ENCODE data around the gene RNF181.
A peak's percentile ranks its signal among the peaks of the same experiment; 100 is the strongest.
"Not testable (repeated sequence)": the region's sequence is repeated elsewhere in the genome, so short reads cannot be mapped to it uniquely, and the experiment has no call there.

The RNF181 gene, protein sequence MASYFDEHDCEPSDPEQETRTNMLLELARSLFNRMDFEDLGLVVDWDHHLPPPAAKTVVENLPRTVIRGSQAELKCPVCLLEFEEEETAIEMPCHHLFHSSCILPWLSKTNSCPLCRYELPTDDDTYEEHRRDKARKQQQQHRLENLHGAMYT

DNA sequence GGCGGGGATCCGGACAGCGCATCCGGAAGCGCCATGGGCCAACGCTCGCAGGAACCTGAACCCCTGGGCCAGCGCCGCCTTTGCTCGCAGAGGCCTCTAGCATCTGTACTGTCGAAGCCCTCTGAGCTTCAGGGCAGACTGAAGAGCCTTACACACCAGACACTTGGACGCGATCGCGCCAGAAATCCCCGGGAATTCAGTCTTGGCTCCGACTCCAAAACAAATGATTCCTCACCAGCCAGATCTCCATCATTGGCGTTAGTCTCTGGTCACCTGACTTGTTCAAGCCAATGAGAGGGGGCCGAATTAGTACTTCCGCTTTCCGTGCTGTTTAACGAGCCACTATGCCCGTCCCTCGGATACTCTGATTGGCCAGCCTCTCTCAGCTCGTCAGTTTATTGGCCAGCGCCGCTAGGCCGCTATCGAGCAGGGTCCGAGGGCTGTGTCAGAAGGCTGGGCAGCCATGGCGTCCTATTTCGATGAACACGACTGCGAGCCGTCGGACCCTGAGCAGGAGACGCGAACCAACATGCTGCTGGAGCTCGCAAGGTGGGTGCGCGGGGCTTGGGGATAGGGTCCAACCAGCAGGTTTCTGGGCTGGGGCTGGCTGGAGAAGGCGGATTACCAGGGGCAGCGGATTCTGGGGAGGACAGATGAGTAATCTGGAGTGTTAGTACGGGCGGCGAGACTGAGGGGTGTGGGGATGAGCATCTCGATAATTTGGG is at the start of gene RNF181:
Gene RNF181 (plus strand): TSS at position 445 of the 725 bp plus-strand sequence. CDS start 19 bp downstream, at position 464.
- intact Hi-C loops (cut with DNase I) = loop anchor here (2.0 kb wide), 1 partner anchor 35 kb away; the partner anchor contains the start of gene GGCX
- peak; percentile 95 to 100 (median 99) for DNase-seq

DNA sequence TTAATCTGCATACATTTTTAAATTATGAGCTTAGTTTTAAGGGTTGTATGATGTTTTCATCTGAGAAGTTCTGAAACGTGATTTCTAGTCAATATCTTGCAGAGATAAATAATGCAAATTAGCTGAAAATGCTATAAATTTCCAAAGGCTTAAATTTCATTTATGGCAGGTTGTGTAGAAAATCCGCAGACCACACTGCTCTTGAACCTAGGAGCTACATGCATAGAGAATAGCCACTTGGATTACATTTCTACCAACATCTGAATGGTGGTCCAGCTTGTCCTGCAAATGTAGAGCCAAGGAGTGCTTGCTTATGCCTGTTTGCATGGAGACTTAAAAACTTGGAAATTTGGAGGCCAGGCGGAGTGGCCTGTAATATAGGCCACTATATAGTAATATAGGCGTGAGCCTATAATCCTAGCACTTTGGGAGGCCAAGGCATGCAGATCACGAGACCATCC is 49.7 kb upstream of the RNF181 start:
- intact Hi-C loops (cut with DNase I) = no loop called here
- DNase-seq = no peak

DNA sequence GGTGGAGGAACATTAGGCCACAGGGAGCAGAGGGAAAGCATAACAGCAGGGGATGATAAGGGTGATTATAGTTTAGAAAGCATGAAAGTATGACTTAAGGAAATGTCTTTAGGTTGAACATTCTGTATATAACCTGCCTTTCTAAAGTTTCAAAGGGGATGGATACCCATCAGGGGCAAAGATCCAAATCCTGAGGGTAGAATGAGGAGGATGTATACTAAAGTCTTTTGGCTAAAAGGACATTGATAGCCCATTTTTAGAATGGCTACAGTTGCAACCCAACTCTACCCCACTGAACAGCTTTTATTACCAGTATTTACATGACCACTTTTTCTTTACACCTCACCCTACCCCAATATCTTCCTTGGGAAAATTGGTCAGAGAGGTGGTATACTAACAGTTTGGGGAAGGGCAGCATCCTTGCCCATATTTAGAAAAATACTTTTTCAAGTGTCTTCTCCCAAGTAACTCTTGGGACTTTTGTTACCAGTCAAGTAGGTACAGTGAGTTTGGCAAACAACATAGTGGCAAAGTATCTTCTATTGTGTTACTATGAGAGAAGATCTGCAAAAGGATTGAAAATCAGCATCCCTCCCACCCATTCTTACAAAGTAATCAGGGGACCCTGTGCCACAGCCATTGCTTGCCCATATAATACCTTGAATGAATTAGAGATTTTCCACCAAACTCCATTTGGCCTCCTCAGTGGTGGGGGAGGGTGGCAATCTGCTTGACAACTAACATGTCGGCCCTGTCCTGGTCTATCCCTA is 48.3 kb upstream of the RNF181 start:
- intact Hi-C loops (cut with DNase I) = no loop called here
- no peak for DNase-seq

DNA sequence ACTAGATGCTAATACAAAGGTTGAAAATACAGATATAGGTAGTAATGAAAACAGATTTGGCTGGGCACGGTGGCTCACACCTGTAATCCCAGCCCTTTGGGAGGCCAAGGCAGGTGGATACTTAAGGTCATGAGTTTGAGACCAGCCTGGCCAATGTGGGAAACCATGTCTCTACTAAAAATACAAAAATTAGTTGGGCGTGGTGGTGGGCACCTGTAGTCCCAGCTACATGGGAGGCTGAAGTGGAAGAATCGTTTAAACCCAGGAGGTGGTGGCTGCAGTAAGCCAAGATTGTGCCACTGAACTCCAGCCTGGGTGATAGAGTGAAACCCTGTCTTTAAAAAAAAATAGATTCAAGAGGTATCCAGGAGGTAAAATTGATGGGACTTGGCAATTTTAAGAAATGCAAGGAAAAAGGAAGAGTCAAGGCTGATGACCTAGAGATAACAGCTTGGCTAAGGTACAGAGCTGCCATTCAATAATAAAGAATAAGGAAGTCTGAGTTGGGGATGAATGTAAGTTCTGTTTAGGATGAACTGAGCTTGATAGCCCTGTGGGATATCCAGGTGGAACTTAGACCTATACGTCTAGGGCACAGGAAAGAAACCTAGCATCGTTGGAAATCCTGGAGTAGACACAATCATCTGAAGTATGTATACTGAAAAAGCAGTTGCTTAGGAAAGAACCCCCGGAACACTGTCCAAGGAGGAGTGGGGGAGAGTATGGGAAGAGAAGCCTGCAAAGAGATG is 47.5 kb upstream of the RNF181 start:
- no peak for DNase-seq
- intact Hi-C loops (cut with DNase I) = no loop called here

DNA sequence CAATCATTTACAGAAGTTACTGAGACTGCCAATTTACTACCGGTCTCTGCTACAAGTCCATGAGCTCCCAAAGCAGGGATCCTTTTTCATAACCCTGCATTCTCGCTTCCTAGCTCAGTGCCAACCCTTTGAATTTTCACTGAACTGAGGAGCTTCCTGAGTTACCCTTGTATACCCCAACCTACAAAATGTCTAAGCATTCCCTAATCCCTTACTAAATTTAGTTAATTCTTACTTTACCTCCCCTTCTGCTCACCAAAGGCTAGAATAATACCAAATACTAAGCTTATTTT is 47.0 kb upstream of the RNF181 start:
- intact Hi-C loops (cut with DNase I) = no loop called here
- no peak for DNase-seq

DNA sequence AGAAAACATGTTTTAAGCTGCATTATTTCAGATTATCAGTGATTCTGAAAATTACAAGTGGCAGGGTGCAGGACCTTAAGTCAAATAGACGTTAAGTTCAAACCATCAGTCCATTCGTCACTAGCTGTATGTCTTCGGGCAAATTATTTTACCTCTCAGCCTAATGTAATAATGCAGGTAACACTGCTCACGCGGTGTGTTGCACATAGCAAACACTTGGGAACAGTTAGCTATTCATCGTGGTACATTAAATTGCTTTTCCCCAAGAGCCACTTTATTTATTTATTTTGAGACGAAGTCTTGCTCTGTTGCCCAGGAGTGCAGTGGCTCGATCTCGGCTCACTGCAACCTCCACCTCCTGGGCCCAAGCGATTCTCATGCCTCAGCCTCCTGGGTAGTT is 46.5 kb upstream of the RNF181 start:
- intact Hi-C loops (cut with DNase I) = no loop called here
- DNase-seq = no peak

DNA sequence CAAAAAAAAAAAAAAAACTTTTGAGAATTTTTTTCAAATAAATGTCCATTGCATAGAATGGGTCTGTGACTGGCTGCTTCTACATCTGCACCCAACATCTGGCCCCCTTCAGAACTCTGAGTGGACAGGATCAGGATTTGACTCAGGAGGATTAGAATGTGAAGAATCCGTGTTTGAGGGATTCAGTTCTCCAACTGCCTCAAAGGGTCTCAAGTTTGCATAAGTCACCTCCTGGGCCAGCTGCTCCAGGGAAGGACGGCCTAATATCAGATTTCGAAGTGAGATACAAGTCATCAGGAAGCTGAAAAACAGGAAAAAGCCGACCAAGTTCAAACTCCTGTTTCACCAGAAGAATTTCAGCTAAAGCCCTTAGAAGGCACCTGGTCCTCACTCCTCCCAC is 45.7 kb upstream of the RNF181 start:
- DNase-seq = no peak
- intact Hi-C loops (cut with DNase I) = no loop called here

DNA sequence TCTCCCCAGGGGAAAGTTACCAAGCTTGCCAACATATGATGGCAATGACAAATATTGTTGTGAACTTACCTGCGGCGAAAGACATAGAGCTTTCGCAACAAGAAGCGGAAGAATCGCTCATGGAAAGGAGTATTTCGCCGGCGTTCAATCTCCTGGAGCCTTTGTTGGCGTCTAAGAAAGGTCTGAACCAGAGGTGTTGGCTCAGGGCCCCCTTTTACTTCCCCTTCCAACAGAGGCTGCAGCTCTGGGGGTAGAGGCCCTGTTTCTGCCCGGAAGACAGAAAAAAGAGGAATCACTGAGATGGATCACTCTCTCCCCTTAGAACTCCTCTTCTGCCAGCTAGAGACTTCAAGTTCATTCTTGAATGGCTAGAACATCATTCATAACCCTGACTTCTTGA is 45.1 kb upstream of the RNF181 start:
- intact Hi-C loops (cut with DNase I) = no loop called here
- DNase-seq = no peak

DNA sequence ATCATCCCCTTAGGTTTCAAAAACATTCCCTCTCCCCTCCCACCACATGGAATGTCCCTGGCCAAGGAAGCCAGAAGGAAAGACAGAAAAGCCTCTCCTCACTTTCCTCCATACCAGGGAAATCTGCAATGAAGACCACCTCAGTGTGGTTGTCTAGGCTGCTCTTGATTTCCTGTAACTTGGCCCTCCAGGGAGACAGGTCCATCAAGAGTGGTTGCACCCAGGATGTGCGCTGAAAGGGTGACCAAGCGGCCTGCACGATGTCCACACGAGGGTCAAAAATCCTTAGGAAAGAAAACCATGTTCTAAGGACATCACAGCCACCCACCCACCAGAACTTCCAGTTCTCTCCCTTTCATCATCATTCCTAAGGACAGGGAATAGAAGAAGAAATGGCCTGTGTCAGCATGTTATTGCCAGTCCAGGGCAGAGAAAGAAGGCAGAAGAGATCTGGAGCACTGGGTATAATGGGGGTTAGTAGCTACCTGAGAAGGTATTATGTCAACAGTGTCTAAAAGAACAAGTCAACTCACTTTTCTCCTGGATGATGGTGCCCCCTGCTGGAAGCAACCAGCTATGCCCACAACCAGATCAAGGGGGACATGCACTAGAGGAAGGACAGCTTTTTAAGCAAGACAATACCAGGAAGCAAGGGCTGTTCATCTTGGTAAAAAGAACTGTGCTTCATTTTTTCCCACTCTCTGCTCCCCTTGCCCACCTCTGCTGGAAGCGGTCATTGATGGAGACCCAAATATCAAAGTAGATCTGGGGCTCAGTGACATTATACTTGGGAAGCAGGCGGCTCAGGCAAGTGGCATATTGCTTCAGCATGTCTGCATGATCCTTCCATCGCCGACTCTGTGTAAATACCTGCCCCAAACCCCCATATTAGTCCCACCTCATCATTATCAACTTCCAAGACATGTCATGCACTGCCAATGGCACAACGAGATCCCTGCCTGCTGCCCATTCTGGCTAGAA is 43.6 kb upstream of the RNF181 start:
- intact Hi-C loops (cut with DNase I) = loop anchor here (1.0 kb wide), 1 partner anchor 132 kb away; no protein-coding TSS in a partner anchor
- peak; percentile 57 to 96 (median 89) for DNase-seq

DNA sequence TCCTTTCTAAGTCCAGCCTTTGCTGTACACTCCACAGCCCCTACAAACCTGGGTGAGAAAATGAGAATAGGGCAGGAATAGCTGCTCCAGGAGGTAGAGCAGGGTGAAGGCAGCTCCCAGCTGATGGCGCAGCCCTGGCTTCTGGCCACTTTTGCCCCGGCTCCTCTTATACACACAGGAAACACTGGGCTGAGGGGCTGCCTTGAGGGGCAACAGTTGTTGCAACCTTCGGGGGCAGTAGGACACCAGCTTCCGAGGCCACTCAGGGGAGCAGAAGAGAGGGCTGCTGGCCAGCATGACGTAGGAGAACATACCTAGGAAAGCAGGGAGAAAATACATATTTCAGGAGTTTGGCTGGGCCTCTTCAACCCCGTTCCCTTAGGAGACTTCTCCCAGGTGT is 42.4 kb upstream of the RNF181 start:
- DNase-seq = peak in 1 of 10 donors; percentile 75
- intact Hi-C loops (cut with DNase I) = no loop called here

DNA sequence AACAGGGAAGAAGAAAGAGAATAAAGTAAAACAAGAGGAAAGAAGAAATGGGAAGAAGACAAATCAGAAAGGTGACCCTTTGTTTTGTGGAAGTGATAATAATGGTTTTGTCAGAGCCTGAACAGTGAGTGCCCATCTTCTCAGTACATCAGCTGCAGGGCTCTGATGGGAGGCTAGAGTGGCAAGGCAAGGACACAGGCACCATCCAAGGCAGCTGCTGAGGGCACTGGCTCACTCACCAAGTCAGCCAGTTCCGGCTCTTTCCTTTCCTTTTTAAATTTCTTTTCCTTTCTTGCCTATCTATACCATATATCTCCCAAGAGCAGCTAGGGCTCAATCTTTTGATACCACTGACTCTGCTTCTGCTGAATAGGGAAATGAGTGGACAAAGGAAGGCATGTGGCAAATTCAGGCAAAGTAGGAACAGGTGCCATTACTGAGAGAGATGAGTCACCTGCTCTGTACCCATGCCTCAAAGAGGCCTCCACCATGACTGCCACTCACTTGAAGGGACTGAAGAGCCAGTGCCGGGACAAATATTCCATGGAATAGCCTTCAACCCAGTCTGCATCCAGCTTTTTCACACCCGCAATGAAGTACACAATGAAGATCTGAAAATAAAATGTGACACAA is 40.4 kb upstream of the RNF181 start:
- no peak for DNase-seq
- intact Hi-C loops (cut with DNase I) = no loop called here

DNA sequence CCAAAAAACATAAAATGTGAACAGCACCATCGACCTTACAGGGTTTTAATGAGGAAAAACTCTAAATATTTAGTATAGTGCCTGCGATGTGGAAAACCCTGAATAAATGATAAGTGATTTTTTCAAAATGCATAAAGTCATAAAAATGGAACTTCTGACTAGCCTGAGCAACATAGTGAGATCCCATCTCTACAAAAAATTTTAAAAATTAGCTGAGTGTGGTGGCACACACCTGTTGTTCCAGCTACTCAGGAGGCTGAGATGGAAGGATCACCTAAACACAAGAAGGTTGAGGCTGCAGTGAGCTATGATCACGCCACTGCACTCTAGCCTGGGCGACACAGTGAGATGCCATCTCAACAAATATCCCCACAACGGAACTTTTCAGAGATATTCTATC is 38.4 kb upstream of the RNF181 start:
- DNase-seq = no peak
- intact Hi-C loops (cut with DNase I) = no loop called here

DNA sequence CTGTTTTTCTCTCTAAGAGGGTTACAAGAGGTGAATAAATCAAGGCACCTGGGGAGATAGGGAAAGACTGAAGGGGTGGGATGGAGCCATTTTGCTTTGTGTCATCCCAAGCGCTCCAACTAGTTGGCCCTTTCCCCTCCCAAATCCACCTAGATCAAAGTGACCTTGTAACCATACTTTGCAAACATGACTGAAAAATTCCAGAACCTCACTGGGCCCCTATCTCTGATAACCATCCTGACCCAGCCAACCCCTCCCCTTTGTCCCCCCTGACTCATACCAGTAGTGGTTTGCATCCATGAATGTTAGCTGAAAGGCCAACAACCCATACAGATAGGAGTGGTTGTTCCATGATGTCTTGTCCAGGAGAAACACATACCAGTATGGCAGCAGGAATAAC is 37.4 kb upstream of the RNF181 start:
- intact Hi-C loops (cut with DNase I) = no loop called here
- no peak for DNase-seq

DNA sequence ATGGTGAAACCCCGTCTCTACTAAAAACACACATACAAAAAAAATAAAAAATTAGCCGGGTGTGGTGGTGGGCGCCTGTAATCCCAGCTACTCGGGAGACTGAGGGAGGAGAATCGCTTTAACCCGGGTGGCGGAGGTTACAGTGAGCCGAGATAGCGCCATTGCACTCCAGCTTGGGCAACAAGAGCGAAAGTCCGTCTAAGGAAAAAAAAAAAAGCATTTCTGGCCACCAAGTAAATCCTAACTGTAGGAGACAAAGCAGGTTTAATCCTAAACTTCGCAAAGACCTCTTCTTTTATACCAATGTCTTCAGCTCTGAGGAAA is 35.2 kb upstream of the RNF181 start:
- not testable (repeated sequence) for DNase-seq
- intact Hi-C loops (cut with DNase I) = loop anchor here (2.0 kb wide), 1 partner anchor 34 kb away; the partner anchor contains the start of gene RNF181

DNA sequence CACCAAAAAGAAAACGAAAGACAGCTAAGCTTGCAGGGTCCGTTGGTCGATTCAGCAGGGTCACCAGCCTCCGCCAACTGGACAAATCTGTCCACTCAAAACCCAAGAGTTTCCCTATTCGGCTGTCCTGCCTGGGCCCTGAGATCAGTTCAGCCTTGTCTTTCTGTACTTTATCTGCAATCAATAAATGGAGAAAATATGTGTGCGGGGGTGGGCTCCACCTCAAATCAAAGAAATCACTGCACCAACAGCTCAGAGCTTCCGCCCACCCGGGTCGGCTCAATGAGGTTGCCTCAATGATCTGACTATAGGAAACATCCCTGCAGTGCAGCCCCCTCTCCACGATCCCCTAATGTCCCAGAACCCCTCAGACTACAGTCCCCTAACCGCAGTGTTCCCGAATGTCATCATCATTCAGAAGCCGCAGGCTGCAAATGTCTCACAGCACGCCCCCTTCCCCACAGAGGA is 34.7 kb upstream of the RNF181 start:
- intact Hi-C loops (cut with DNase I) = loop anchor here (2.0 kb wide), 1 partner anchor 34 kb away; the partner anchor contains the start of gene RNF181

DNA sequence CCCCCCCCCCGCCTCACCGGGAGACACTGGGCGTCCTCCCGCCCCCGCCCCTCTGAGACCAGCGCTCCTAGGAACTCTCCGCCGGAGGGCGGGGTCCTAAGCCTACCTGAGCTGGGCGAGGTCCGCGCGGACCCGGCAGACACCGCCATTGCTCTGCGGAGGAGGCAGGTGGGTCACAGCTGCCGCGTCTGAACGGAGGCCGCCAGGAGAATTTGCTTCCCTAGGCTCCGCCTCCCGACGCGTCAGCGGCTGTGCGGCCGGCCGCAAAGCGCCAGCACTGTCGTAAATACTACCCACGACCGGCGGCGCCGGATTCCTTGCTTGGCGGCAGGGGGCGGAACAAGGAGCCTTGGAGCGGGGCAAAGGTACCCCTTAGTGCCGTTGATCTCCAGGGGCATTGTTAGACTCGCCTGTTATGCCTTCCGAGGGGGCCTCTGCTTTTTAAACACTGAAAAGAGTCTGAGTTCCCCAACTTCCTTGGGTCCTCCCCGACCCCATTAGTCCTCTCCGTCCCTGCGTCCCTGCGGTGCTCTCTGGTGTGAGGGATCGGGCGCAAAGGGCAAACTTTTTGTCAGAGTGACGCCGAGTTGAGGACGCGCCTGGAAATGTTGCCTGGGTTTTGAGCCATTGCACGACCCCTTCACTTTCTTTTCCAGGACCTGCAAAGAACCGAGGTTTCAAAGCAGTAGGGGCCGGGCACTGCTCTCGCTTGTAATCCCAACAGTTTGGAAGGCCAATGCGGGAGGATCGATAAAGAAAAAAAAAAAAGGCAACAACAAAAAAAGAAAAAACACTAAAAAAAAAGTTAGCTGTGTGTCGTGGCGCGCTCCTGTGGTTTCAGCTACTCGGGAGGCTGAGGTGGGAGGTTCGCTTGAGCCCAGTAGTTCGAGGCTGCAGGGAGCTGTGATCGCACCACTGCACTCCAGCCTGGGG is 34.0 kb upstream of the RNF181 start, which contains the start of gene GGCX:
Gene GGCX (minus strand): TSS at position 214 of the 933 bp plus-strand sequence. CDS start 65 bp downstream, at position 149.
- DNase-seq = peak; percentile 93 to 98 (median 95)
- intact Hi-C loops (cut with DNase I) = loop anchor here (2.0 kb wide), 1 partner anchor 33 kb away; the partner anchor contains the start of gene RNF181

More for the DNA sequence above, 34.7 kb upstream of the RNF181 start:
- no peak for DNase-seq

DNA sequence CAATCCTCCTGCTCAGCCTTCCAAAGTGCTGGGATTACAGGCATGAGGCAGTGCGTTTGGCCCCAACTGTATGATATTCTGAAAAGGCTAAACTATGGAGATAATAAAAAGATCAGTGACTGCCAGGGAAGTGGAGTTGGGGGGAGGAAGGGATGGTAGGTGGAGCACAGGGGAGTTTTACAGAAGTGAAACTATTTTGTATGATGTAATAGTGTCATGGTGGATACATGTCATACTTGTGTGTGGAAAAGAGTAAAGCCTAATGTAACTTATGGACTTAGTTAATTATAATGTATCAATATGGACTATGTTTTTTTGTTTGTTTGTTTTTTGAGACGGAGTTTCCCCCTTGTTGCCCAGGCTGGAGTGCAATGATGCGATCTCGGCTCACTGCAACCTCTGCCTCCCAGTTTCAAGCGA is 31.4 kb upstream of the RNF181 start:
- no peak for DNase-seq
- intact Hi-C loops (cut with DNase I) = no loop called here

DNA sequence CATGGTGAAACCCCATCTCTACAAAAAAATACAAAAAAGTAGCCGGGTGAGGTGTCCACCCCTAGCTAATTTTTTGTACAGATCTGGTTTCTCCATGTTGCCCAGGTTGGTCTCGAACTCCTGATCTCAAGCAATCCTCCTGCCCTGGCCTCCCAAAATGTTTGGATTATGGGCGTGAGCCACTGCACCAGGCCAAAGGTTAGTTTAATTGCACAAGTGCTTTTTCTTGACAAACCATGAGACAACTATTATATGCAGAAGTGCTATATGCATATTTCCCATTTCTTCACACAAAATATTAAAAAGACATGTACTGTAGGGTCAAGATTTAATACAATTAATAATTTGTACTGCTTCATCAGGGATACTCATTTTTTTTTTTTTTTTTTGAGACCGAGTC is 29.3 kb upstream of the RNF181 start:
- intact Hi-C loops (cut with DNase I) = no loop called here

More for the DNA sequence above, 29.3 kb upstream of the RNF181 start:
- no peak for DNase-seq
